Ishikawa (cell line): ENCODE results near the gene ESR2.

ENCODE experiments used
- CEBPB ChIP-seq: IDR thresholded peaks from 2 replicates; pipeline ENCODE4 v1.6.1; 2012
- EP300 ChIP-seq: IDR thresholded peaks from 2 replicates; pipeline ENCODE4 v1.6.1; 2012; ENCODE audit warnings: borderline replicate concordance
- MAX ChIP-seq: IDR thresholded peaks from 2 replicates; pipeline ENCODE4 v1.6.1; 2012
- RAD21 ChIP-seq: IDR thresholded peaks from 2 replicates; pipeline ENCODE4 v1.6.1; 2012; ENCODE audit warnings: low read depth
- TCF12 ChIP-seq: IDR thresholded peaks from 2 replicates; pipeline ENCODE4 v1.6.1; 2012; ENCODE audit warnings: low read depth
- YY1 ChIP-seq: IDR thresholded peaks from 2 replicates; pipeline ENCODE4 v1.6.1; 2012; ENCODE audit warnings: low read depth

DNA sequence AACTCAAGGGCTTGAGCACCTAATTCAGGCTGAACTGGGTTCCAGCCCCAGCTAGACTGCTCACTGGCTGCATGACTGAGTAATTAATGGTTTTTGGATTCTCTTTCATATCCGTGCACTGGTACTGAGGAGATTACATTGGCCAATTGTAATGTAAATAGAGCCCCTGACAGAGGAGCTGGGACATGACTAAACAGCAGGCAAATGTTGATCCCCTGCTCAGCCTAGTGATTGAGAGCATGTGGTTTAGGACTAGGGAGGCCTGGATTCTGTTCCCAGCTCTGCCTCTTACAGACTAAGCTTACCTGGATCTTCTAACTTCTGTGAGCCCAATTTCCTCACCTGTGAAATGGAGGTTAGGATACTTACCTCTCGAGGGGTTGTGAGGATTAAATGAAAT is 204.3 kb downstream of the ESR2 start:
- no peak for TF ChIP-seq RAD21
- no peak for TF ChIP-seq YY1
- no peak for TF ChIP-seq TCF12
- TF ChIP-seq MAX, result no peak
- TF ChIP-seq CEBPB, result no peak
- no peak for TF ChIP-seq EP300
